Tibial nerve (tissue), 4 donors: Measurements from ENCODE around the gene STIMATE.

ENCODE experiments used
- EP300 ChIP-seq, 2 donors: sonication (generic); formaldehyde crosslinking; IDR thresholded peaks; one replicate each; pipeline ENCODE4 v1.6.1; 2017; ENCODE audit warnings: antibody characterized with exemption in 2 of 2, mild to moderate bottlenecking in 1 of 2
- POLR2A ChIP-seq, 2 donors: fragments of 450-650 bp; IDR thresholded peaks; one replicate each; pipeline ENCODE4 v1.6.1; 2017; ENCODE audit warnings: antibody characterized with exemption in 2 of 2, mild to moderate bottlenecking in 2 of 2, moderate library complexity in 2 of 2
- TF ChIP-seq, protein P1 (sequence below), 5 experiments: fragments of 200-600 bp in 3 of 5; fragments of 450-650 bp in 2 of 5; sonication (generic) in 3 of 5; IDR thresholded peaks; one replicate each; pipeline ENCODE4 v1.5.1; 2016 to 2019; ENCODE audit warnings: antibody characterized with exemption in 5 of 5, mild to moderate bottlenecking in 3 of 5, moderate library complexity in 2 of 5

DNA sequence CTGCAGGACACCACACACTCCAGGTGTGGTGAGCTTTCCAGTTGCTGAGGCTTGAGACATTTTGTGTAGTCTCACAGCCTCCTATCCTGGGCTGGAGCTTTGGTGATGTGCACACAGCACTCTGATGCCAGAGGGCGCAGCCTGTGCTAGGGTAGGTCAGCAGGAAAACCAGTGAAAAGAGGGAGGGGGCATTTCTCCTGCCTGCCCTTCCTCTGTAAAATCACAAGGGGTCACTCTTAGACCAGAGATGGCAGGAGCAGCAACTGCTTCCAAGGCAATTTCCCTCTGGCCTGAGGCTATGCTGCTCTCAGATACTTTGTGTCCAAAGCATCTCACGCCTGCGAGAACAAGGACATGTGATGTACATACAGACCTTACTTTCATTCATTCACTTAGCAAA, 46.0 kb downstream of the STIMATE start:
- TF ChIP-seq, protein P1, sequence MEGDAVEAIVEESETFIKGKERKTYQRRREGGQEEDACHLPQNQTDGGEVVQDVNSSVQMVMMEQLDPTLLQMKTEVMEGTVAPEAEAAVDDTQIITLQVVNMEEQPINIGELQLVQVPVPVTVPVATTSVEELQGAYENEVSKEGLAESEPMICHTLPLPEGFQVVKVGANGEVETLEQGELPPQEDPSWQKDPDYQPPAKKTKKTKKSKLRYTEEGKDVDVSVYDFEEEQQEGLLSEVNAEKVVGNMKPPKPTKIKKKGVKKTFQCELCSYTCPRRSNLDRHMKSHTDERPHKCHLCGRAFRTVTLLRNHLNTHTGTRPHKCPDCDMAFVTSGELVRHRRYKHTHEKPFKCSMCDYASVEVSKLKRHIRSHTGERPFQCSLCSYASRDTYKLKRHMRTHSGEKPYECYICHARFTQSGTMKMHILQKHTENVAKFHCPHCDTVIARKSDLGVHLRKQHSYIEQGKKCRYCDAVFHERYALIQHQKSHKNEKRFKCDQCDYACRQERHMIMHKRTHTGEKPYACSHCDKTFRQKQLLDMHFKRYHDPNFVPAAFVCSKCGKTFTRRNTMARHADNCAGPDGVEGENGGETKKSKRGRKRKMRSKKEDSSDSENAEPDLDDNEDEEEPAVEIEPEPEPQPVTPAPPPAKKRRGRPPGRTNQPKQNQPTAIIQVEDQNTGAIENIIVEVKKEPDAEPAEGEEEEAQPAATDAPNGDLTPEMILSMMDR (IDR thresholded peaks at IDR 0.05), result peak; percentile 25 to 58 (median 31)
- TF ChIP-seq POLR2A (IDR thresholded peaks at IDR 0.05), result no peak
- TF ChIP-seq EP300 (IDR thresholded peaks at IDR 0.05), result no peak
